GM13977 (cell line): ENCODE data around the gene C10orf67.

Source experiments
- DNase-seq: peaks from one replicate; pipeline ENCODE4 v3.0.0; 2012; ENCODE audit warnings: low spot score
- in situ Hi-C: fragments of 300-500 bp; cut with MboI; formaldehyde crosslinking; loops from one replicate; pipeline ENCODE4 v1.12.0; 2022; ENCODE audit warnings: low sequenced_read_pairs, low pct_unique_long_range_greater_than_20kb, mixed read lengths, inconsistent platforms; ENCODE audit not compliant: unreplicated experiment
- TF ChIP-seq, protein P1 (sequence below): IDR thresholded peaks from 2 replicates; pipeline ENCODE4 v1.5.1; 2012; ENCODE audit warnings: mild to moderate bottlenecking, control low read depth; ENCODE audit not compliant: insufficient read depth; ENCODE audit errors: extremely low read depth, missing control alignments

Gene C10orf67

DNA sequence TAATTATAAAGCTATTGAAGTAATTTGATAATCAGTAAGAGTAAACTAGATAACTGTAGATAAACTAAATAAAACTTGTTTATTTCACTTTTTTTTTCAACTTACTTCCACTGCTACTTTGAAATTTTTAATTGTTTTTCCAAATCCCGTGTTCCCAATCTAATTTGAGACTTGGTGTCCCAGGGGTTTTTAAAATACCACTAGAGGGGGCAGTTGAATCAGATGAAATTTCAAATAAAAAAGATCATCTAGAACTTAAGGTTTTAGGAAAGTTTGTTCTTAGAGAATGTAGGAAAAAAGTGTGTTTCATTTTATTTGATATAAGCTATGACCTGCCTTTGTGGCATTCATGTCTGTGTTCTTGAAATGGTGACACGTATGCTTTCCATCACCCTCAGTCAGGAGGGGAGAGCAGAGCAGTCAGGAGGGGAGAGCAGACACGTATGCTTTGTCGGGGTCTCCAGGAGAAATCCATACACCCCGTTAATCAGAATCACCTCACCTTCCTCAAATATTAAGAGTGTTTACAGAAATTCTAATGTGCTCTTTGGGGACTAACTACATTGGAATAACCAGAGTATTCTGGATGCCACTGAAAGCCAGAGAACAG is 49.9 kb downstream of the C10orf67 start:
- no peak for DNase-seq
- TF ChIP-seq, protein P1, sequence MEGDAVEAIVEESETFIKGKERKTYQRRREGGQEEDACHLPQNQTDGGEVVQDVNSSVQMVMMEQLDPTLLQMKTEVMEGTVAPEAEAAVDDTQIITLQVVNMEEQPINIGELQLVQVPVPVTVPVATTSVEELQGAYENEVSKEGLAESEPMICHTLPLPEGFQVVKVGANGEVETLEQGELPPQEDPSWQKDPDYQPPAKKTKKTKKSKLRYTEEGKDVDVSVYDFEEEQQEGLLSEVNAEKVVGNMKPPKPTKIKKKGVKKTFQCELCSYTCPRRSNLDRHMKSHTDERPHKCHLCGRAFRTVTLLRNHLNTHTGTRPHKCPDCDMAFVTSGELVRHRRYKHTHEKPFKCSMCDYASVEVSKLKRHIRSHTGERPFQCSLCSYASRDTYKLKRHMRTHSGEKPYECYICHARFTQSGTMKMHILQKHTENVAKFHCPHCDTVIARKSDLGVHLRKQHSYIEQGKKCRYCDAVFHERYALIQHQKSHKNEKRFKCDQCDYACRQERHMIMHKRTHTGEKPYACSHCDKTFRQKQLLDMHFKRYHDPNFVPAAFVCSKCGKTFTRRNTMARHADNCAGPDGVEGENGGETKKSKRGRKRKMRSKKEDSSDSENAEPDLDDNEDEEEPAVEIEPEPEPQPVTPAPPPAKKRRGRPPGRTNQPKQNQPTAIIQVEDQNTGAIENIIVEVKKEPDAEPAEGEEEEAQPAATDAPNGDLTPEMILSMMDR: peak; percentile 28
- in situ Hi-C loops: no loop called here

DNA sequence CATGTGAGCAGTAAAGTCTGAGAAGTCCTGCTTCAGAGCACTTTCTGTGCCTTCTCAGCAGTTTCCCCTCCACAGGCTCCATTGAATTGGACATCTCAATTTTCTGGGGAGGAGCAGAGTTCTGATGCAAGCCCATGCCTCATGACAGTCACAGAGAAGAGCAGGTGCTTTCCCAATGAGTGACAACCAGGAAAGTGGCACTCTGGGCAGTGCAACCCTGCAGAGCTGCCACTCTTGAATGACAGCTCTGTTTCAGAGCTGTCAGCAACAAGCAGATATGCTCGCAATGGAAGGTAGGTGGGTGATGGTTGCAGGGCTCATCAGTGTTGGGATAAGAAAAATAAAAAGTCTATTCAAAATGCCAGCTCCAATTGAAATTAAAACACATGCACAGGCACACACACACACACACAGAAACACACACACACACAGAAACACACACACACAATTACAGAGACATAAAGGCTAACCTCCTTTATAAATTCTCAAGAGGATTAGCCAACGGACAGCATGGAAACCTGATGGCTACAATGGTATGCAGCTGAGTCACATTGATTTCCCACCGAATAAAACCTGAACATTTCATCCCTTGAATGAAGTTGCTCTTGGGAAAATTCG is 50.5 kb downstream of the C10orf67 start:
- DNase-seq: no peak
- in situ Hi-C loops: no loop called here
- TF ChIP-seq, protein P1: peak; percentile 16

DNA sequence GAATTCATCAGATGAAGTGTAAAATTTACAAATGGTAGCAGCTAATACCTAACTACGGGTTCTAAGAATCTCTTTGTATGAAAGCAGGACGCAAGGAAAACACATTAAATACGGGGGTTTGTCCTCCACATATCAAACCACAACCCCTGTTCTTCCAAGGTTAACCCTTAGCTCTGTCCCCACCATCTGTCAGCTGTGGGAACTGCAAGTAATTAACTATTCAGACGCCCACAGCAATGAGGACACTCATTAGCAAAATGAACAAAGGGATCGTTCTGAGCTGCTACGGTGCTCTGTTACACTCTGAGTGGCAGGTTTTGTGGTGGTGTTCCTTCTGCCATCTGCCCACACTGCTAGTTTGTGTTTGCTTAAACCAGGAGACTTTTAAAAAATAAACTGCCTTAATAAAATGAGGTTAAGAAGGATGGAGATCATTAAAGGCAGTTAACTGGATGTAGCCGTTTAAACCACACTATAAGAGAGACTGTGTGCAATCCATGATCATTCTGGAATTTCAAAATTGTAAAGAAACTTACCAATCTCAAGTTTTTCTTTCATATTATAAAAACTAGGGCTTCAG is 51.4 kb downstream of the C10orf67 start:
- DNase-seq: peak; percentile 43
- TF ChIP-seq, protein P1: peak; percentile 71
- in situ Hi-C loops: no loop called here

DNA sequence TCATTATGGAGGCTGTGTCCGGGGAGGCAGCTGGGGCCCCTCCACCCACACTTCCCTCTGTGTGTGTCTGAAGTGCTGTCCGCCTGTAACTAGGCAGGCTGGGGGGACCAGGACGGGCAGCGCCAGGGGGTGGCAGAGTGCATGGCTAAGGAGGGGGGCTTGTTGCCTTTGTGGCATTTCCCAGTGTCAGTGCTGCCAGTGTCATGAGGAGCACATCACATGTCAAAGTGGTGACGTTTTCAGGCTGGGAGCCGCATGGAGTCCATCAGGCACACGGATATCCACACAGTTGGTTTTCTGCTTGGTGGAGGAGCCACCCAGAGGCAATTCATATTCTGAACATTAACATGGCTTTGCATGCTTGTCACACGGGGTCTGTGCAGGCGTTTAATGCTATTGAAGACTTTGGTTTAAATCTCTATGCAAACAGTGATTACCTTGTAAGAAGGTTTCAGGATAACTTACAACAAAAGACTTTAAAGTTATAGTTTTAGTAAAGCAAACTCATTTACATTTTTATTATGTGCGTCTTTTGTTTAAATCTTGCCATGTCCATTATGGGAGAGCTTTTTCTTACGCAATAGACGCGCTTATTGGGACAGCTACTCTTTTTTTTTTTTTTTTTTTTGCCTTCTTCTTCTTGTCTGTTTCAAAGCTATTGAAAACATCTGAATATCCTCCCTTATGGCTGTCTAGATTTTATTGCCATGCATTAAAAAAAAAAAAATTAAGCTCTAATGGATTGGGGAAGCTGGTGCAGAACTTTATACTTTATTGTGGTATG is 52.9 kb downstream of the C10orf67 start:
- no peak for DNase-seq
- in situ Hi-C loops: no loop called here
- TF ChIP-seq, protein P1: no peak

DNA sequence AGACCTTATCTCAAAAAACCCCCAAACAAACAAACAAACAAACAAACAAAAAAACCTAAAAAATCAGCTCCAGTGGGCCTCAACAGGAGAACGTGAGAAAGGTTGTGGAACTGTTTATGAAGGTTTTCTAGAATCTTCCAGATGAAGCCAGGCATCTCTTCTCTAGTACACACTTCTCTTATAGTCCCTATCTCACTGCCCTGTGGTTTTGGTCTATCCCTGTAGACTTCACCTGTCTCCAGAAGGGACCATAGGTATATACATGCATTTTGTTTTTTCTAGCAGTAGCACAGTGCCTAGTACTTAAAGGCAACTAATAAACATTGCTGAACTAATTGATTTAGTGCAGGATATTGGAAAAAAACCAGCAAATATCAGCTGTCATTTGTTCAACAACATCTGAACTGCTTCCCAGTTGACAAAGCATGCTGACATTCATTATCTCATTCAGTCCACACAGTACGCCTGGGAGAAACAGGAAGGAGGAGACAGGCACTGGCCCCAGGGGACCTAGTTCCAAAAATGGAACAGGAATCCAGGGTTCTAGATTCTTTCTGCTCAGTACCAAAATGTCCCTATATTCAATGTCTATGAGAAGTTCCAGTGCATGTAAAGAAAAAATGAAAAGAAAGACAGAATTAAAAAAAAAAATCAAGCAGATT is 59.8 kb downstream of the C10orf67 start:
- TF ChIP-seq, protein P1: no peak
- no peak for DNase-seq
- in situ Hi-C loops: no loop called here

DNA sequence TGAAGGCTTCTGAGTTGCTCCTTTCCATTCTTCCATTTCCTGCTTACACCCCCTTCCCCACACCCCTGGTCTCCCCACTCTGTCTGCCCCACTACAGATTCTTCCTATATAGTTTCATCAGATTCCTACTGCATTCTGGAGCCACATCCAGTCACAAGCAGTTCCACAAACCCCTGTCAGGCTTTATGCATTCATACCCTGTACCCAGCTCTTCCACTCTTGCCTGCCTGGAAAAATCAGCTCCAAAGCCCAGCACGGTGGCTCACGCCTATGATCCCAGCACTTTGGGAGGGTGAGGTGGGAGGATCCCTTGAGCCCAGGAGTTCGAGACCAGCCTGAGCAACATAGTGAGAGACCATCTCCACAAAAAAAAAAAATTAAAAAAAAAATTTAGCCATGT is 60.4 kb downstream of the C10orf67 start:
- in situ Hi-C loops: no loop called here
- TF ChIP-seq, protein P1: no peak
- no peak for DNase-seq
